Astrocyte (in vitro differentiated cells and primary cell): ENCODE measurements around the gene WIZ. TPM values are rescaled to one million over a fixed set of nuclear protein-coding genes. Genes with fewer than 3 reads are reported as not detected.
"Not testable (repeated sequence)": the region's sequence is repeated elsewhere in the genome, so short reads cannot be mapped to it uniquely, and the experiment has no call there.

Experiments used
- DNase-seq: peaks from one replicate; pipeline ENCODE4 v3.0.0-alpha.2; 2010; ENCODE audit warnings: low read depth
- FAIRE-seq: peaks from 2 replicates; lab custom pipeline; 2011; peaks lifted over from hg19 to GRCh38; lab: Jason Lieb, UNC
- H2AFZ ChIP-seq: 2 replicates; pipeline ENCODE4 v1.6.0; 2012; ENCODE audit warnings: low read depth, low read length, inconsistent platforms
- H3K27ac ChIP-seq: 2 replicates; pipeline ENCODE4 v1.5.1; 2011; ENCODE audit warnings: low read depth, low read length, inconsistent platforms
- H3K27me3 ChIP-seq: 2 replicates; pipeline ENCODE4 v1.6.0; 2011; ENCODE audit warnings: low read length, inconsistent platforms; ENCODE audit not compliant: insufficient read depth
- H3K36me3 ChIP-seq: 2 replicates; pipeline ENCODE4 v1.5.1; 2011; ENCODE audit warnings: low read length, inconsistent platforms; ENCODE audit not compliant: insufficient read depth
- H3K4me1 ChIP-seq: 2 replicates; pipeline ENCODE4 v1.5.1; 2011; ENCODE audit warnings: low read length, inconsistent platforms; ENCODE audit not compliant: insufficient read depth
- H3K4me2 ChIP-seq: 2 replicates; pipeline ENCODE4 v1.6.0; 2012; ENCODE audit warnings: low read length, inconsistent platforms
- H3K4me3 ChIP-seq: 2 replicates; pipeline ENCODE4 v1.5.1; 2011; ENCODE audit warnings: low read depth, mild to moderate bottlenecking, low read length, inconsistent platforms; ENCODE audit not compliant: insufficient read depth
- H3K79me2 ChIP-seq: 2 replicates; pipeline ENCODE4 v1.6.0; 2012; ENCODE audit warnings: mild to moderate bottlenecking, low read length, inconsistent platforms; ENCODE audit not compliant: insufficient read depth
- H3K9ac ChIP-seq: 2 replicates; pipeline ENCODE4 v1.6.0; 2012; ENCODE audit warnings: mild to moderate bottlenecking, low read length, inconsistent platforms
- H3K9me3 ChIP-seq: 2 replicates; pipeline ENCODE4 v1.5.1; 2012; ENCODE audit warnings: low read depth, mild to moderate bottlenecking, low read length, inconsistent platforms; ENCODE audit not compliant: insufficient read depth
- H4K20me1 ChIP-seq: 2 replicates; pipeline ENCODE4 v1.6.0; 2012; ENCODE audit warnings: low read length, inconsistent platforms; ENCODE audit not compliant: insufficient read depth
- H3K27ac Mint-ChIP-seq: one replicate; pipeline ENCODE4 v1.8.0; 2021; ENCODE audit warnings: mild to moderate bottlenecking, mixed read lengths; ENCODE audit not compliant: unreplicated experiment
- H3K27me3 Mint-ChIP-seq: one replicate; pipeline ENCODE4 v1.8.0; 2021; ENCODE audit warnings: low read depth, mixed read lengths; ENCODE audit not compliant: unreplicated experiment
- H3K36me3 Mint-ChIP-seq: one replicate; pipeline ENCODE4 v1.8.0; 2021; ENCODE audit warnings: low read depth, mixed read lengths; ENCODE audit not compliant: unreplicated experiment
- H3K4me1 Mint-ChIP-seq: one replicate; pipeline ENCODE4 v1.8.0; 2021; ENCODE audit warnings: low read depth, mixed read lengths; ENCODE audit not compliant: unreplicated experiment
- H3K4me3 Mint-ChIP-seq: one replicate; pipeline ENCODE4 v1.8.0; 2021; ENCODE audit warnings: mild to moderate bottlenecking, moderate library complexity, mixed read lengths; ENCODE audit not compliant: unreplicated experiment
- H3K9me3 Mint-ChIP-seq: one replicate; pipeline ENCODE4 v1.8.0; 2021; ENCODE audit warnings: mild to moderate bottlenecking, mixed read lengths; ENCODE audit not compliant: unreplicated experiment
- CTCF ChIP-seq: IDR thresholded peaks from 2 replicates; pipeline ENCODE4 v1.5.1; 2011; ENCODE audit warnings: low read depth, mild to moderate bottlenecking, inconsistent platforms, low read length, moderate library complexity; ENCODE audit not compliant: insufficient read depth
- EZH2 ChIP-seq: IDR thresholded peaks from 2 replicates; pipeline ENCODE4 v1.6.1; 2012; ENCODE audit warnings: mild to moderate bottlenecking, low read length, inconsistent platforms; ENCODE audit not compliant: insufficient read depth
- total RNA-seq: library from RNA; stranded (reverse); gene quantifications from 2 replicates; pipeline ENCODE4 v1.2.1, GENCODE V29; 2021

WIZ gene
- total RNA-seq, 1 donor from 2014 or later, result 43.8 TPM

GRCh38 chr19:15396436-15396835 lies 53.3 kb downstream of the WIZ start:
- H4K20me1 ChIP-seq, result peaks cover 64% of the 10 kb centered on the region
- H3K4me1 ChIP-seq, result no peaks in the 10 kb centered on the region
- no peaks in the 10 kb centered on the region for H3K9me3 ChIP-seq
- no peak overlapping the region for H3K4me3 ChIP-seq
- no peak for DNase-seq
- H3K36me3 ChIP-seq, result peaks cover 36% of the 10 kb centered on the region
- H2AFZ ChIP-seq, result no peak overlapping the region
- peaks cover 57% of the 10 kb centered on the region for H3K79me2 ChIP-seq
- Mint-ChIP-seq H3K36me3 (peaks cover 27% of the 10 kb centered on the region), H3K4me3 (no peak overlapping the region), H3K4me1 (no peaks in the 10 kb centered on the region), H3K27ac (peak overlapping the region; percentile 1), H3K9me3 (no peaks in the 10 kb centered on the region), H3K27me3 (no peaks in the 10 kb centered on the region)
- no peak for TF ChIP-seq EZH2
- TF ChIP-seq CTCF, result no peak
- no peak overlapping the region for H3K4me2 ChIP-seq
- H3K9ac ChIP-seq, result no peak overlapping the region
- FAIRE-seq, result no peak
- no peak overlapping the region for H3K27ac ChIP-seq
- H3K27me3 ChIP-seq, result no peaks in the 10 kb centered on the region

GRCh38 chr19:15395251-15395650 lies 54.5 kb downstream of the WIZ start:
- H3K9me3 ChIP-seq, H3K27me3 Mint-ChIP-seq, H3K4me3 ChIP-seq, H3K4me3 Mint-ChIP-seq, H3K27ac ChIP-seq, H3K4me2 ChIP-seq, H3K9me3 Mint-ChIP-seq, FAIRE-seq, DNase-seq, H3K9ac ChIP-seq, H2AFZ ChIP-seq, H3K4me1 ChIP-seq, H3K27me3 ChIP-seq, H3K4me1 Mint-ChIP-seq: not testable (repeated sequence)
- peaks cover 60% of the 10 kb centered on the region for H4K20me1 ChIP-seq
- Mint-ChIP-seq H3K36me3 (peaks cover 32% of the 10 kb centered on the region), H3K27ac (peak overlapping the region; percentile 34)
- peaks cover 32% of the 10 kb centered on the region for H3K36me3 ChIP-seq
- peaks cover 53% of the 10 kb centered on the region for H3K79me2 ChIP-seq

GRCh38 chr19:15394426-15394825 lies 55.3 kb downstream of the WIZ start:
- Histone ChIP-seq H3K4me2 (no peak overlapping the region), H3K36me3 (peaks cover 32% of the 10 kb centered on the region), H3K27ac (no peak overlapping the region), H3K27me3 (no peaks in the 10 kb centered on the region), H3K79me2 (peaks cover 58% of the 10 kb centered on the region), H3K9me3 (no peaks in the 10 kb centered on the region), H2AFZ (no peak overlapping the region), H4K20me1 (peaks cover 60% of the 10 kb centered on the region), H3K4me3 (no peak overlapping the region), H3K9ac (no peak overlapping the region), H3K4me1 (no peaks in the 10 kb centered on the region)
- Mint-ChIP-seq H3K9me3 (no peaks in the 10 kb centered on the region), H3K4me3 (no peak overlapping the region), H3K4me1 (no peaks in the 10 kb centered on the region), H3K36me3 (peaks cover 35% of the 10 kb centered on the region), H3K27me3 (no peaks in the 10 kb centered on the region), H3K27ac (no peak overlapping the region)
- FAIRE-seq, result no peak
- no peak for DNase-seq
- TF ChIP-seq EZH2 (no peak), CTCF (no peak)
